Transverse colon (tissue), 4 donors: ENCODE results near the gene ZNF212. TPM values are rescaled to one million over a fixed set of nuclear protein-coding genes. Genes with fewer than 3 reads are reported as not detected.

ENCODE experiments used
- DNase-seq: peaks from one replicate; pipeline ENCODE4 v3.0.0-alpha.2; 2019
- H3K27ac ChIP-seq, 4 donors: fragments of 200-600 bp; sonication (generic); 2 replicates each; pipeline ENCODE4 v1.5.1; 2016 to 2018; ENCODE audit warnings: inconsistent platforms in 4 of 4
- H3K27me3 ChIP-seq: fragments of 200-600 bp; sonication (generic); 2 replicates; pipeline ENCODE4 v1.5.1; 2017; ENCODE audit warnings: inconsistent platforms
- H3K36me3 ChIP-seq, 4 donors: fragments of 200-600 bp; sonication (generic); 2 replicates each; pipeline ENCODE4 v1.5.1; 2017 to 2019; ENCODE audit warnings: inconsistent platforms in 4 of 4
- H3K4me1 ChIP-seq, 4 donors: fragments of 200-600 bp; sonication (generic); 2 replicates each; pipeline ENCODE4 v1.5.1; 2017 to 2020; ENCODE audit warnings: inconsistent platforms in 4 of 4
- H3K4me3 ChIP-seq, 4 donors: fragments of 200-600 bp; sonication (generic); 1 replicate in 1 of 4; 2 replicates in 3 of 4; pipeline versions ENCODE4 v1.5.1 to v1.6.1; 2017 to 2019; ENCODE audit warnings: inconsistent platforms in 4 of 4
- H3K9me3 ChIP-seq, 2 donors: fragments of 200-600 bp; sonication (generic); 2 replicates each; pipeline ENCODE4 v1.5.1; 2017 to 2019; ENCODE audit warnings: inconsistent platforms in 2 of 2
- EP300 ChIP-seq: sonication (generic); formaldehyde crosslinking; IDR thresholded peaks from one replicate; pipeline ENCODE4 v1.6.1; 2017; ENCODE audit warnings: antibody characterized with exemption, low read depth
- POLR2A ChIP-seq: fragments of 450-650 bp; IDR thresholded peaks from one replicate; pipeline ENCODE4 v1.6.1; 2016; ENCODE audit warnings: antibody characterized with exemption, mild to moderate bottlenecking, moderate library complexity
- POLR2AphosphoS5 ChIP-seq, 3 donors: sonication (generic); formaldehyde crosslinking; IDR thresholded peaks; one replicate each; pipeline ENCODE4 v1.6.1; 2016; ENCODE audit warnings: antibody characterized with exemption in 3 of 3
- WGBS, 2 donors: methylation state at CpG; one replicate each; pipeline ENCODE4 v1.1.5; 2018; ENCODE audit warnings: low coverage in 1 of 2; 5-methylcytosine and 5-hydroxymethylcytosine counted together
- in situ Hi-C, 4 donors: fragments of 200-750 bp; cut with MboI; loops; one replicate each; pipeline versions ENCODE4 v1.15.0 to v1.15.1; 2017; ENCODE audit warnings: low sequenced_read_pairs in 3 of 4, low pct_ligation_motif_present in 1 of 4, low pct_unique_long_range_greater_than_20kb in 1 of 4
- intact Hi-C: fragments of 100-400 bp; cut with DNase I; formaldehyde crosslinking; loops from one replicate; pipeline ENCODE4 v1.15.1; 2023; ENCODE audit warnings: low total_unique reads
- total RNA-seq, 4 donors: library from RNA; depleted of rRNA; stranded (reverse); fragments of >200 nt; gene quantifications; one replicate each; pipeline ENCODE4 v1.1.0, GENCODE V29; 2016
- TF ChIP-seq, protein P1 (sequence below), 5 experiments: fragments of 200-600 bp in 3 of 5; fragments of 450-650 bp in 2 of 5; sonication (generic) in 3 of 5; IDR thresholded peaks; 1 replicate in 2 of 5; 2 replicates in 3 of 5; pipeline ENCODE4 v1.5.1; 2016 to 2017; ENCODE audit warnings: antibody characterized with exemption in 5 of 5, inconsistent platforms in 3 of 5, mild to moderate bottlenecking in 2 of 5, moderate library complexity in 1 of 5

The ZNF212 gene
- total RNA-seq, 4 donors from 2014 or later, result 2.4 to 22.1 (median 9.5) TPM

GRCh38 chr7:149253665-149254064 is 14.2 kb downstream of the ZNF212 start:
- intact Hi-C loops, result no loop called here
- H3K36me3 ChIP-seq, result peaks cover 0 to 33% (median 6%) of the 10 kb centered on the region in 4 donors
- 97% methylated on average over 7 of the region's 7 CpGs; no CpG with 5 or more reads in 1 of the 2 donors for WGBS, 2 donors

GRCh38 chr7:149254181-149254858 is 14.9 kb downstream of the ZNF212 start:
- H3K27ac ChIP-seq, result no peak overlapping the region
- TF ChIP-seq EP300 (no peak), POLR2AphosphoS5 (IDR thresholded peaks at IDR 0.05) (no peak), POLR2A (no peak)
- TF ChIP-seq, protein P1, sequence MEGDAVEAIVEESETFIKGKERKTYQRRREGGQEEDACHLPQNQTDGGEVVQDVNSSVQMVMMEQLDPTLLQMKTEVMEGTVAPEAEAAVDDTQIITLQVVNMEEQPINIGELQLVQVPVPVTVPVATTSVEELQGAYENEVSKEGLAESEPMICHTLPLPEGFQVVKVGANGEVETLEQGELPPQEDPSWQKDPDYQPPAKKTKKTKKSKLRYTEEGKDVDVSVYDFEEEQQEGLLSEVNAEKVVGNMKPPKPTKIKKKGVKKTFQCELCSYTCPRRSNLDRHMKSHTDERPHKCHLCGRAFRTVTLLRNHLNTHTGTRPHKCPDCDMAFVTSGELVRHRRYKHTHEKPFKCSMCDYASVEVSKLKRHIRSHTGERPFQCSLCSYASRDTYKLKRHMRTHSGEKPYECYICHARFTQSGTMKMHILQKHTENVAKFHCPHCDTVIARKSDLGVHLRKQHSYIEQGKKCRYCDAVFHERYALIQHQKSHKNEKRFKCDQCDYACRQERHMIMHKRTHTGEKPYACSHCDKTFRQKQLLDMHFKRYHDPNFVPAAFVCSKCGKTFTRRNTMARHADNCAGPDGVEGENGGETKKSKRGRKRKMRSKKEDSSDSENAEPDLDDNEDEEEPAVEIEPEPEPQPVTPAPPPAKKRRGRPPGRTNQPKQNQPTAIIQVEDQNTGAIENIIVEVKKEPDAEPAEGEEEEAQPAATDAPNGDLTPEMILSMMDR (IDR thresholded peaks at IDR 0.05), result no peak
- H3K9me3 ChIP-seq, result no peaks in the 10 kb centered on the region
- H3K4me1 ChIP-seq, result no peaks in the 10 kb centered on the region
- intact Hi-C loops (no loop called here), in situ Hi-C loops (no loop called here)
- no peak overlapping the region for H3K4me3 ChIP-seq
- no peak for DNase-seq
- no peaks in the 10 kb centered on the region for H3K27me3 ChIP-seq
- WGBS, 2 donors, result 95% methylated on average over 12 of the region's 16 CpGs; no CpG with 5 or more reads in 1 of the 2 donors
- peaks cover 0 to 33% (median 6%) of the 10 kb centered on the region in 4 donors for H3K36me3 ChIP-seq

More at GRCh38 chr7:149253665-149254064, 14.2 kb downstream of the ZNF212 start:
- in situ Hi-C loops, result no loop called here
- TF ChIP-seq POLR2AphosphoS5 (IDR thresholded peaks at IDR 0.05) (no peak), EP300 (no peak), POLR2A (no peak)
- TF ChIP-seq, protein P1 (IDR thresholded peaks at IDR 0.05), result no peak
- Histone ChIP-seq H3K4me1 (no peaks in the 10 kb centered on the region), H3K27ac (no peak overlapping the region), H3K9me3 (no peaks in the 10 kb centered on the region), H3K27me3 (no peaks in the 10 kb centered on the region), H3K4me3 (no peak overlapping the region)
- DNase-seq, result no peak

DNA sequence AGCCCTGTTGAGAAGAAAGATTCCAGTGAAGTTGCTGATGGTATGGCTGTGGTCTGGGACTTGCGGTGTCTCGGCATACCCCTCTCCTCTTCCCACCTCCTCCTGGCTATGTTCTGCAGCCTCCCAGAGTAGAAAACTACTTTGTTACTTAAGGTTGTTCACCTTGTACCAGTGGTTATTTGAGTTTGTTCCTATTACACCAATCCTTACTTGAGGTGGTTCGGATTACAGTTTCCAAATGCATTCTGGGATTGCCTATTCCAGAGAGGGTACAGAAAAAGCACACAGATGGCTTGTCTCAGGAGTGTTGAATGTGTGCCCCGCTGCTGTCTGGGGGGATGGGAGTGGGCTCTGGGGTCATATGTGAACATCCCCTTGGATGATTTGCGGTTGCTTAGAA is 15.7 kb downstream of the ZNF212 start:
- no peak for DNase-seq
- Histone ChIP-seq H3K27me3 (no peaks in the 10 kb centered on the region), H3K4me1 (no peaks in the 10 kb centered on the region), H3K4me3 (no peak overlapping the region), H3K36me3 (peaks cover 0 to 30% (median 6%) of the 10 kb centered on the region in 4 donors), H3K9me3 (no peaks in the 10 kb centered on the region), H3K27ac (no peak overlapping the region)
- intact Hi-C loops (no loop called here), in situ Hi-C loops (no loop called here)
- TF ChIP-seq, protein P1 (IDR thresholded peaks at IDR 0.05), result no peak
- TF ChIP-seq POLR2A (no peak), EP300 (no peak), POLR2AphosphoS5 (IDR thresholded peaks at IDR 0.05) (no peak)
- WGBS, 2 donors, result 80 to 81% methylated on average over 2 to 5 of the region's 5 CpGs

- 86 to 94% methylated on average over 3 to 4 of the region's 4 CpGs for WGBS, 2 donors
- H3K36me3 ChIP-seq, result peaks cover 0 to 24% (median 6%) of the 10 kb centered on the region in 4 donors
- in situ Hi-C loops, result no loop called here
Measured at GRCh38 chr7:149256568-149256967, 17.1 kb downstream of the ZNF212 start.

More at GRCh38 chr7:149256568-149256967, 17.1 kb downstream of the ZNF212 start:
- no peak overlapping the region for H3K4me3 ChIP-seq
- no peak overlapping the region for H3K27ac ChIP-seq
- DNase-seq, result no peak
- intact Hi-C loops, result no loop called here
- no peaks in the 10 kb centered on the region for H3K27me3 ChIP-seq
- no peak for TF ChIP-seq EP300
- no peak for TF ChIP-seq POLR2A
- TF ChIP-seq, protein P1 (IDR thresholded peaks at IDR 0.05), result no peak
- no peak for TF ChIP-seq POLR2AphosphoS5 (IDR thresholded peaks at IDR 0.05)
- no peaks in the 10 kb centered on the region for H3K9me3 ChIP-seq
- H3K4me1 ChIP-seq, result peaks cover 0 to 6% (median 5%) of the 10 kb centered on the region in 4 donors
